MCF 10A (cell line): Measurements from ENCODE around the gene MICALL1. TPM values are rescaled to one million over a fixed set of nuclear protein-coding genes. Genes with fewer than 3 reads are reported as not detected.

Experiments used
- BruUV-seq: library from RNA; stranded (reverse); fragments of 400-500 nt; replicated peaks from 2 replicates; lab custom pipeline; 2021; lab: Mats Ljungman, UMichigan
- CTCF ChIA-PET: fragments of 300-600 bp; sonication (Branson Sonifier 250); formaldehyde crosslinking; extraction: SDS; loops from one replicate; lab custom pipeline; 2021; ENCODE audit warnings: antibody characterized with exemption, inconsistent platforms; lab: Yijun Ruan, JAX
- POLR2A ChIA-PET: fragments of 300-600, 350-650 bp; sonication (Branson Sonifier 250); formaldehyde crosslinking; extraction: SDS; loops from one replicate; lab custom pipeline; 2020; ENCODE audit warnings: antibody characterized with exemption, inconsistent platforms; lab: Yijun Ruan, JAX
- DNase-seq: peaks from one replicate; pipeline ENCODE4 v3.0.0-alpha.2; 2018; ENCODE audit not compliant: unreplicated experiment
- H3K27ac Mint-ChIP-seq: one replicate; pipeline ENCODE4 v1.8.0; 2022; ENCODE audit warnings: mild to moderate bottlenecking, low read depth, mixed read lengths; ENCODE audit not compliant: unreplicated experiment
- H3K27me3 Mint-ChIP-seq: one replicate; pipeline ENCODE4 v1.8.0; 2022; ENCODE audit warnings: mixed read lengths; ENCODE audit not compliant: insufficient read depth, unreplicated experiment
- H3K36me3 Mint-ChIP-seq: one replicate; pipeline ENCODE4 v1.8.0; 2022; ENCODE audit warnings: mild to moderate bottlenecking, moderate library complexity, mixed read lengths; ENCODE audit not compliant: insufficient read depth, unreplicated experiment
- H3K4me1 Mint-ChIP-seq: one replicate; pipeline ENCODE4 v1.8.0; 2022; ENCODE audit warnings: mixed read lengths; ENCODE audit not compliant: insufficient read depth, unreplicated experiment
- H3K4me3 Mint-ChIP-seq: one replicate; pipeline ENCODE4 v1.8.0; 2022; ENCODE audit warnings: mild to moderate bottlenecking, moderate library complexity, mixed read lengths; ENCODE audit not compliant: unreplicated experiment
- H3K9me3 Mint-ChIP-seq: one replicate; pipeline ENCODE4 v1.8.0; 2022; ENCODE audit warnings: mixed read lengths; ENCODE audit not compliant: unreplicated experiment
- intact Hi-C: fragments of 100-400 bp; cut with micrococcal nuclease; formaldehyde crosslinking; loops from 2 replicates; pipeline ENCODE4 v1.14.1; 2022
- total RNA-seq: library from RNA; stranded (reverse); gene quantifications from 2 replicates; pipeline ENCODE4 v1.2.3, GENCODE V29; 2022
- TF ChIP-seq, protein P1 (sequence below): fragments of 200-600 bp; IDR thresholded peaks from one replicate; pipeline ENCODE4 v1.8.0; 2022; ENCODE audit warnings: antibody characterized with exemption, mild to moderate bottlenecking; ENCODE audit not compliant: unreplicated experiment

The MICALL1 gene
- total RNA-seq, 1 experiment from 2014 or later, result 165 TPM

DNA sequence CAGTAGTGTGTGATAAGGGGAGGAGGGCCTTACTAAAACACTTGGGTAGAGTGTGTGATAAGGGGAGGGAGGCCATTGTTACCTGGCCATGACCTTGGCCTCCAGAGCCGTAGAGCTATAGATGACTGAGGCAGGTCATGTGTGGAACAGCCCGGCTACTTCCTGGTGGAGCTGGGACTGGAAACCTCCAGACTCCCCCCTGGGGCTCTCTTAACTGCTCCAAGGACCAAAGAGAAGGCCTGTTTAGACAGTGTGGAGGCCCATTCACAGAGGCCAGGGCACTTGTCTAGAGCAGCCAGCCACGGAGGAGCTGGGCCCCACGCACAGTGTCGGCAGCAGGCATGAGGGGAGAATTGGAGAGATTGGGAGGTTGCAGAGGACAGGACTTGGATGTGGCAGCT lies 12.5 kb upstream of the MICALL1 start:
- TF ChIP-seq, protein P1, sequence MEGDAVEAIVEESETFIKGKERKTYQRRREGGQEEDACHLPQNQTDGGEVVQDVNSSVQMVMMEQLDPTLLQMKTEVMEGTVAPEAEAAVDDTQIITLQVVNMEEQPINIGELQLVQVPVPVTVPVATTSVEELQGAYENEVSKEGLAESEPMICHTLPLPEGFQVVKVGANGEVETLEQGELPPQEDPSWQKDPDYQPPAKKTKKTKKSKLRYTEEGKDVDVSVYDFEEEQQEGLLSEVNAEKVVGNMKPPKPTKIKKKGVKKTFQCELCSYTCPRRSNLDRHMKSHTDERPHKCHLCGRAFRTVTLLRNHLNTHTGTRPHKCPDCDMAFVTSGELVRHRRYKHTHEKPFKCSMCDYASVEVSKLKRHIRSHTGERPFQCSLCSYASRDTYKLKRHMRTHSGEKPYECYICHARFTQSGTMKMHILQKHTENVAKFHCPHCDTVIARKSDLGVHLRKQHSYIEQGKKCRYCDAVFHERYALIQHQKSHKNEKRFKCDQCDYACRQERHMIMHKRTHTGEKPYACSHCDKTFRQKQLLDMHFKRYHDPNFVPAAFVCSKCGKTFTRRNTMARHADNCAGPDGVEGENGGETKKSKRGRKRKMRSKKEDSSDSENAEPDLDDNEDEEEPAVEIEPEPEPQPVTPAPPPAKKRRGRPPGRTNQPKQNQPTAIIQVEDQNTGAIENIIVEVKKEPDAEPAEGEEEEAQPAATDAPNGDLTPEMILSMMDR, result no peak
- POLR2A ChIA-PET, result interaction anchor here (0.7 to 8.5 kb wide), 2 partner anchors 13 to 38 kb away, joined by 3 to 189 read pairs; partner anchors contain the start of gene MICALL1
- intact Hi-C loops, result no loop called here
- H3K4me1 Mint-ChIP-seq, result peaks cover 34% of the 10 kb centered on the region
- H3K27ac Mint-ChIP-seq, result peak overlapping the region; percentile 80
- BruUV-seq, result no TSS peak
- no peak for DNase-seq
- H3K36me3 Mint-ChIP-seq, result peaks cover 52% of the 10 kb centered on the region
- no peak overlapping the region for H3K4me3 Mint-ChIP-seq
- H3K27me3 Mint-ChIP-seq, result no peaks in the 10 kb centered on the region
- CTCF ChIA-PET, result interaction anchor here (0.6 to 1.2 kb wide), 5 partner anchors 27 to 190 kb away, joined by 3 to 8 read pairs (median 4); no protein-coding TSS in a partner anchor
- no peaks in the 10 kb centered on the region for H3K9me3 Mint-ChIP-seq

DNA sequence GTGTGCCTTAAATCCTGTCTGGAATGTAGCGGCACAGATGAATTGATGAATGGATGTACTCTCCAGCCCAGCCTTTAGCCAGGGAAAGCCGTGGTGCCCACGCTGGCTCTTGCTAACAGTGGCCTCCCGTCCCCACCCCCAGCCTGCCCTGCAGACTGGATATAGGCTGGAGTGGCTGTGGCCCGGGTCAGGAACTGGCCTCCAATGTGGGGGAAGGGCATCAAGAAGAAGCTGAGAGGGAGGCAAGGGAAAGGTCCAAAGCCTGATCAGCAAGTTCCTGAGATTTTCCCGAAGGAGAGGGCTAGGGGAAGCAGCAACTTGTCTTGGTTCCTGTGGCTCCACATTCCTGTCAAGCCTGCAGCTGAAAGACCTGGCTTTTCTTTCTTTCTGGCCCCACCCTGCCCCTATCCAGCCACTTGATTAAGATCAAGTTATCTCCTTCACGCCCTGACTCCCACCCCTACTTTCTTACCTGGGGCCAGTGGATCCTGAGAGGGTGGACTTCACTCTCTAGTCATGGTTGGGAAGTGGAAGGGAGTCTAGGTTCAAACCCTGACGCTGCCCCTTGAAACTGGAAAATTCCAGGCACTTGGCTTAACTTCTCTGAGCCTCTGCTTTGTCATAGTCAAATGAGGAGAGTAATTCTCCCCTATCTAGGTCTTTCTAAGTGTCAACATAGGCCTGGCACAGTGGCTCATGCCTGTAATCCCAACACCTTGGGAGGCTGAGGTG lies 11.0 kb upstream of the MICALL1 start:
- ChIA-PET POLR2A (interaction anchor here (3.1 to 8.5 kb wide), 5 partner anchors 9 to 58 kb away, joined by 23 to 189 read pairs (median 27); partner anchors contain the start of genes ANKRD54, C22orf23, MICALL1 and POLR2F), CTCF (interaction anchor here (0.6 to 5.2 kb wide), 6 partner anchors 7 to 69 kb away, joined by 3 to 56 read pairs (median 4); partner anchors contain the start of genes C22orf23 and POLR2F)
- Mint-ChIP-seq H3K36me3 (peaks cover 38% of the 10 kb centered on the region), H3K9me3 (no peaks in the 10 kb centered on the region), H3K27ac (peak overlapping the region; percentile 98), H3K27me3 (no peaks in the 10 kb centered on the region), H3K4me1 (peaks cover 39% of the 10 kb centered on the region), H3K4me3 (no peak overlapping the region)
- intact Hi-C loops, result no loop called here
- no TSS peak for BruUV-seq
- TF ChIP-seq, protein P1, result no peak
- no peak for DNase-seq

DNA sequence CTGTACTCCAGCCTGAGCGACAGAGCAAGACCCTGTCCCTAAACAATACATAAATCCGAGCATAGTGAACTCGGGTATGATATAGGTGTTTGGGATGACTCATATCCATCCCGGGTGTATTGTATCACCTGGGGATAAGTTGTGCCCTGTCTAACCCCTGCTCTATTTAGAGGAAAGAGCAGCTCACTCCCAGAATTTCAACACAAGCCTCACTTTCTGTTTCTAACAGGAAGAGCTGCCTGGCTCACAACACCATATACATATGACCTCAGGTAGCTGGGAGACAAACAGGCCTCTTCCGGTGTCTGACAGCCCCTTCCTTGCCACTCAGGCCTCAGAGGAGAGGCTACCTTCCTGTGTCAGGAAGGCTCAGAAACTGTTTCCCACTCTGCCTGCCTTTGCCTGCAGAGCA lies 9.9 kb upstream of the MICALL1 start:
- peak; percentile 94 for DNase-seq
- Mint-ChIP-seq H3K4me1 (peaks cover 39% of the 10 kb centered on the region), H3K9me3 (no peaks in the 10 kb centered on the region), H3K4me3 (no peak overlapping the region), H3K36me3 (peaks cover 27% of the 10 kb centered on the region), H3K27ac (peak overlapping the region; percentile 98), H3K27me3 (no peaks in the 10 kb centered on the region)
- CTCF ChIA-PET, result interaction anchor here (0.5 to 5.2 kb wide), 7 partner anchors 8 to 554 kb away, joined by 3 to 56 read pairs (median 4); partner anchors contain the start of genes C22orf23, MICALL1 and POLR2F
- TF ChIP-seq, protein P1, result no peak
- intact Hi-C loops, result no loop called here
- POLR2A ChIA-PET, result interaction anchor here (0.5 to 8.5 kb wide), 15 partner anchors 10 to 289 kb away, joined by 3 to 189 read pairs (median 6); partner anchors contain the start of genes ANKRD54, C22orf23, EIF3L and MICALL1
- no TSS peak for BruUV-seq

DNA sequence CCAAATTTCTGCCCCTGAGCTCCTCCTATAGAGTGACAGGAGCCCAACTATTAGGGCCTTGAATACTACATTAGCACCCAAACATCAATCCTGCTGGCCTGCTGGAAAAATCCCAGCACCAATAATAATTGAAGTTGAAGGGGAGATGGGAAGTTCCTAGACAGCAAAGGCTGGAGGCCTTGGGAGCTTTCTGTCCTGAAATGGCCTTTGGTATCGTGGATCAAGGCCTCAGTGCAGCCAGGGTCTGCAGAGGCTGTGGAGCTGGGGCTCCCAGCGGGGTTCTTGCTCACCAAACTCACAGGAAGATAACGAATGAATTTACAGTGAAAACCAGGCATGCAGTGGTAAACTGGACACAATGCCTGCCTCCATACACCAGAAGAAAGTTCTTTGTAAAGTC lies 9.2 kb upstream of the MICALL1 start:
- CTCF ChIA-PET, result interaction anchor here (0.5 to 5.2 kb wide), 8 partner anchors 9 to 290 kb away, joined by 3 to 56 read pairs (median 6); partner anchors contain the start of gene MICALL1
- H3K4me1 Mint-ChIP-seq, result peaks cover 44% of the 10 kb centered on the region
- H3K27ac Mint-ChIP-seq, result peak overlapping the region; percentile 98
- TF ChIP-seq, protein P1, result no peak
- intact Hi-C loops, result no loop called here
- no peaks in the 10 kb centered on the region for H3K9me3 Mint-ChIP-seq
- no peak overlapping the region for H3K4me3 Mint-ChIP-seq
- POLR2A ChIA-PET, result interaction anchor here (1.0 to 8.5 kb wide), 13 partner anchors 10 to 290 kb away, joined by 3 to 189 read pairs (median 6); partner anchors contain the start of genes ANKRD54, C22orf23, MICALL1 and PDXP
- no TSS peak for BruUV-seq
- DNase-seq, result no peak
- peaks cover 19% of the 10 kb centered on the region for H3K36me3 Mint-ChIP-seq
- no peaks in the 10 kb centered on the region for H3K27me3 Mint-ChIP-seq
